IMR-90 (cell line): ENCODE results near the gene SDK1. TPM values are rescaled to one million over a fixed set of nuclear protein-coding genes. Genes with fewer than 3 reads are reported as not detected.

Source experiments
- ATAC-seq: fragments of 200-7000 bp; cut with Tn5 transposase; 2 replicates; pipeline ENCODE4 v1.9.1; 2020; ENCODE audit warnings: low read depth, mild to moderate bottlenecking, moderate library complexity
- BruUV-seq: library from RNA; stranded (reverse); fragments of 400-500 nt; replicated peaks from 2 replicates; lab custom pipeline; 2021; lab: Mats Ljungman, UMichigan
- CTCF ChIA-PET: fragments of 300-600 bp; formaldehyde crosslinking; extraction: SDS; loops from one replicate; lab custom pipeline; 2021; ENCODE audit warnings: antibody characterized with exemption; lab: Yijun Ruan, JAX
- POLR2A ChIA-PET: fragments of 300-600 bp; sonication (Branson Sonifier 250); formaldehyde crosslinking; loops from one replicate; lab custom pipeline; 2022; ENCODE audit warnings: antibody characterized with exemption; ENCODE audit not compliant: unreplicated experiment; lab: Charles Lee
- DNase-seq: peaks from one replicate; pipeline ENCODE4 v3.0.0; 2013
- H2AFZ ChIP-seq: replicated peaks from 2 replicates; pipeline ENCODE3; 2013; ENCODE audit warnings: low read length, mild to moderate bottlenecking; ENCODE audit not compliant: poor library complexity
- H2AK5ac ChIP-seq: 2 replicates; pipeline ENCODE4 v1.6.1; 2013; ENCODE audit warnings: low read depth, low read length, inconsistent platforms
- H2AK9ac ChIP-seq: replicated peaks from 2 replicates; pipeline ENCODE3; 2013; ENCODE audit warnings: mild to moderate bottlenecking, low read depth, low read length, moderate library complexity; ENCODE audit not compliant: poor library complexity
- H2BK120ac ChIP-seq: 2 replicates; pipeline ENCODE4 v1.6.1; 2013; ENCODE audit warnings: low read depth, low read length, inconsistent platforms
- H2BK15ac ChIP-seq: 3 replicates; pipeline ENCODE4 v1.6.1; 2013; ENCODE audit warnings: low read depth, low read length, inconsistent platforms
- H2BK20ac ChIP-seq: 2 replicates; pipeline ENCODE4 v1.6.1; 2013; ENCODE audit warnings: low read depth, mild to moderate bottlenecking, inconsistent platforms, low read length, moderate library complexity
- H2BK5ac ChIP-seq: 2 replicates; pipeline ENCODE4 v1.6.1; 2013; ENCODE audit warnings: mild to moderate bottlenecking, low read depth, low read length, inconsistent platforms; ENCODE audit not compliant: poor library complexity, severe bottlenecking
- H3K14ac ChIP-seq: replicated peaks from 2 replicates; pipeline ENCODE4 v1.6.1; 2013; ENCODE audit warnings: low read depth, low read length, inconsistent platforms
- H3K18ac ChIP-seq: 2 replicates; pipeline ENCODE4 v1.6.1; 2013; ENCODE audit warnings: low read depth, low read length, control low read depth
- H3K23ac ChIP-seq: 2 replicates; pipeline ENCODE4 v1.6.1; 2013; ENCODE audit warnings: low read depth, low read length, inconsistent platforms
- H3K27ac ChIP-seq: 2 replicates; pipeline ENCODE4 v1.5.1; 2013; ENCODE audit warnings: mild to moderate bottlenecking, control low read depth, low read length; ENCODE audit not compliant: insufficient read depth
- H3K27me3 ChIP-seq: 2 replicates; pipeline ENCODE4 v1.6.1; 2013; ENCODE audit warnings: low read length; ENCODE audit not compliant: control insufficient read depth, insufficient read depth
- H3K36me3 ChIP-seq: 2 replicates; pipeline ENCODE4 v1.6.1; 2013; ENCODE audit warnings: low read length, mixed read lengths; ENCODE audit not compliant: control insufficient read depth, insufficient read depth
- H3K4ac ChIP-seq: 2 replicates; pipeline ENCODE4 v1.6.1; 2013; ENCODE audit warnings: low read depth, low read length, inconsistent platforms
- H3K4me1 ChIP-seq: 2 replicates; pipeline ENCODE4 v1.6.1; 2013; ENCODE audit warnings: low read length, mixed read lengths; ENCODE audit not compliant: control insufficient read depth, insufficient read depth
- H3K4me2 ChIP-seq: 2 replicates; pipeline ENCODE4 v1.6.1; 2013; ENCODE audit warnings: low read depth, mild to moderate bottlenecking, control low read depth, low read length, moderate library complexity
- H3K4me3 ChIP-seq: 2 replicates; pipeline ENCODE4 v1.5.1; 2013; ENCODE audit warnings: low read depth, mild to moderate bottlenecking, control low read depth, low read length, moderate library complexity; ENCODE audit not compliant: insufficient read depth
- H3K56ac ChIP-seq: 2 replicates; pipeline ENCODE4 v1.6.1; 2013; ENCODE audit warnings: low read length, inconsistent platforms; ENCODE audit not compliant: insufficient read depth; ENCODE audit errors: extremely low read depth
- H3K79me1 ChIP-seq, 2 experiments: 2 replicates each; pipeline ENCODE4 v1.6.1; 2013; ENCODE audit warnings: low read length in 2 of 2, inconsistent platforms in 1 of 2, low read depth in 1 of 2
- H3K9ac ChIP-seq: 2 replicates; pipeline ENCODE4 v1.6.1; 2013; ENCODE audit warnings: low read depth, low read length, control low read depth
- H3K9me1 ChIP-seq: 2 replicates; pipeline ENCODE4 v1.6.1; 2013; ENCODE audit warnings: low read length, inconsistent platforms; ENCODE audit not compliant: insufficient read depth
- H3K9me3 ChIP-seq: 2 replicates; pipeline ENCODE4 v1.6.1; 2013; ENCODE audit warnings: low read length; ENCODE audit not compliant: control insufficient read depth, insufficient read depth
- H4K20me1 ChIP-seq: 2 replicates; pipeline ENCODE4 v1.6.1; 2013; ENCODE audit warnings: low read length, inconsistent platforms; ENCODE audit not compliant: insufficient read depth
- H4K5ac ChIP-seq: 2 replicates; pipeline ENCODE4 v1.6.1; 2013; ENCODE audit warnings: mild to moderate bottlenecking, low read depth, low read length, control low read depth
- H4K8ac ChIP-seq, 2 experiments: 2 replicates each; pipeline ENCODE4 v1.6.1; 2013; ENCODE audit warnings: low read depth in 2 of 2, low read length in 2 of 2, control low read depth in 1 of 2, inconsistent platforms in 1 of 2
- H4K91ac ChIP-seq: 2 replicates; pipeline ENCODE4 v1.6.1; 2013; ENCODE audit warnings: low read depth, low read length, inconsistent platforms; ENCODE audit not compliant: insufficient read depth
- BHLHE40 ChIP-seq: fragments of 150-350 bp; IDR thresholded peaks from 2 replicates; pipeline ENCODE4 v1.6.1; 2016; ENCODE audit warnings: mild to moderate bottlenecking, low read depth, low read length
- CEBPB ChIP-seq: IDR thresholded peaks from 2 replicates; pipeline ENCODE4 v1.6.1; 2012; ENCODE audit warnings: low read depth, low read length, improper control_type of control experiment
- CHD1 ChIP-seq: IDR thresholded peaks from 2 replicates; pipeline ENCODE4 v1.6.1; 2012; ENCODE audit warnings: low read depth, low read length, improper control_type of control experiment
- CTCF ChIP-seq: conservative IDR thresholded peaks from 2 replicates; pipeline ENCODE4 v1.5.1; 2012; ENCODE audit warnings: mild to moderate bottlenecking, low read depth, low read length, improper control_type of control experiment
- ELK1 ChIP-seq: fragments of 150-350 bp; IDR thresholded peaks from 2 replicates; pipeline ENCODE4 v1.6.1; 2016; ENCODE audit warnings: low read depth, mild to moderate bottlenecking, low read length, moderate library complexity, borderline replicate concordance
- FOS ChIP-seq: fragments of 150-350 bp; IDR thresholded peaks from 2 replicates; pipeline ENCODE4 v1.6.1; 2016; ENCODE audit warnings: low read depth, low read length
- MAFK ChIP-seq: IDR thresholded peaks from 2 replicates; pipeline ENCODE4 v1.6.1; 2012; ENCODE audit warnings: low read depth, low read length, improper control_type of control experiment
- MAZ ChIP-seq: IDR thresholded peaks from 2 replicates; pipeline ENCODE4 v1.6.1; 2012; ENCODE audit warnings: low read depth, mild to moderate bottlenecking, low read length, improper control_type of control experiment, moderate library complexity, borderline replicate concordance
- MXI1 ChIP-seq: IDR thresholded peaks from 2 replicates; pipeline ENCODE4 v1.6.1; 2012; ENCODE audit warnings: low read depth, mild to moderate bottlenecking, low read length, moderate library complexity, borderline replicate concordance
- NFE2L2 ChIP-seq: fragments of 150-350 bp; IDR thresholded peaks from 2 replicates; pipeline ENCODE4 v1.6.1; 2016; ENCODE audit warnings: low read depth, mild to moderate bottlenecking, low read length
- POLR2A ChIP-seq: IDR thresholded peaks from 2 replicates; pipeline ENCODE4 v1.6.1; 2012; ENCODE audit warnings: mild to moderate bottlenecking, low read depth, low read length
- RAD21 ChIP-seq: IDR thresholded peaks from 2 replicates; pipeline ENCODE4 v1.6.1; 2012; ENCODE audit warnings: low read length, improper control_type of control experiment
- RCOR1 ChIP-seq: IDR thresholded peaks from 2 replicates; pipeline ENCODE4 v1.6.1; 2012; ENCODE audit warnings: mild to moderate bottlenecking, low read length, improper control_type of control experiment; ENCODE audit not compliant: insufficient replicate concordance
- RFX5 ChIP-seq: IDR thresholded peaks from 2 replicates; pipeline ENCODE4 v1.8.0; 2012; ENCODE audit warnings: low read depth, mild to moderate bottlenecking, low read length, moderate library complexity
- SMC3 ChIP-seq: fragments of 150-350 bp; IDR thresholded peaks from 2 replicates; pipeline ENCODE4 v1.6.1; 2016; ENCODE audit warnings: low read depth, mild to moderate bottlenecking, antibody characterized with exemption, low read length, moderate library complexity
- whole genome bisulfite sequencing, 2 experiments: methylation state at CpG; one replicate each; pipeline versions ENCODE4 v1.1.5 to v1.1.7; 2013; ENCODE audit warnings: missing lambda C conversion rate in 2 of 2; ENCODE audit not compliant: insufficient read length in 1 of 2; ENCODE audit errors: extremely low coverage in 2 of 2; 5-methylcytosine and 5-hydroxymethylcytosine counted together
- dilution Hi-C: fragments of 300-500 bp; cut with HindIII; formaldehyde crosslinking; loops from one replicate; pipeline ENCODE4 v1.14.3; 2018; ENCODE audit warnings: low sequenced_read_pairs; ENCODE audit not compliant: unreplicated experiment
- in situ Hi-C: fragments of 300-500 bp; cut with MboI; formaldehyde crosslinking; loops from 3 replicates; pipeline ENCODE4 v1.14.3; 2019; ENCODE audit warnings: low sequenced_read_pairs, inconsistent platforms, mixed read lengths
- intact Hi-C: fragments of 100-400 bp; cut with micrococcal nuclease; formaldehyde crosslinking; loops from 2 replicates; pipeline ENCODE4 v1.10.0; 2022
- polyA plus RNA-seq, 3 experiments: library from polyadenylated mRNA; depleted of rRNA; stranded (reverse); fragments of >200 nt; gene quantifications; 2 replicates each; pipeline ENCODE4 v1.2.3, GENCODE V29; 2012; ENCODE audit warnings: low replicate concordance in 1 of 3
- total RNA-seq: library from RNA; depleted of rRNA; stranded (reverse); fragments of >200 nt; gene quantifications from 2 replicates; pipeline ENCODE4 v1.2.3, GENCODE V29; 2012
- TF ChIP-seq, protein P1 (sequence below): fragments of 150-350 bp; IDR thresholded peaks from 2 replicates; pipeline ENCODE4 v1.6.1; 2017; ENCODE audit warnings: mild to moderate bottlenecking, antibody characterized with exemption, low read length, low read depth

Gene SDK1
- total and polyA plus RNA-seq, 2 of the 4 experiments (the other 2 are of a cell fraction), result 1.5 to 1.6 TPM

- no peak for ATAC-seq
- Histone ChIP-seq H3K9me1 (no peaks in the 10 kb centered on the region), H3K9ac (no peak overlapping the region), H2BK20ac (no peak overlapping the region), H4K8ac (no peak overlapping the region), H3K23ac (no peak overlapping the region), H4K5ac (no peak overlapping the region), H2AK9ac (no peak overlapping the region), H3K27me3 (no peaks in the 10 kb centered on the region), H2BK15ac (no peak overlapping the region), H3K4me1 (no peaks in the 10 kb centered on the region), H2AFZ (no peak overlapping the region), H2BK5ac (no peak overlapping the region), H4K91ac (no peak overlapping the region), H3K4me3 (no peak overlapping the region), H2BK120ac (no peak overlapping the region), H3K27ac (no peak overlapping the region), H3K56ac (no peak overlapping the region), H2AK5ac (no peak overlapping the region), H3K79me1 (no peaks in the 10 kb centered on the region), H3K9me3 (peaks cover 27% of the 10 kb centered on the region), H3K14ac (no peak overlapping the region), H3K4ac (no peak overlapping the region), H3K36me3 (no peaks in the 10 kb centered on the region), H3K4me2 (no peak overlapping the region), H3K18ac (no peak overlapping the region), H4K20me1 (no peaks in the 10 kb centered on the region)
- intact Hi-C loops (no loop called here), dilution Hi-C loops (no loop called here), in situ Hi-C loops (no loop called here)
- no TSS peak for BruUV-seq
- CTCF ChIA-PET, result no interaction called here
- DNase-seq, result no peak
- no peak for TF ChIP-seq MAFK
- no peak for TF ChIP-seq BHLHE40
- TF ChIP-seq MAZ, result no peak
- TF ChIP-seq RCOR1, result no peak
- TF ChIP-seq FOS, result no peak
- TF ChIP-seq, protein P1, sequence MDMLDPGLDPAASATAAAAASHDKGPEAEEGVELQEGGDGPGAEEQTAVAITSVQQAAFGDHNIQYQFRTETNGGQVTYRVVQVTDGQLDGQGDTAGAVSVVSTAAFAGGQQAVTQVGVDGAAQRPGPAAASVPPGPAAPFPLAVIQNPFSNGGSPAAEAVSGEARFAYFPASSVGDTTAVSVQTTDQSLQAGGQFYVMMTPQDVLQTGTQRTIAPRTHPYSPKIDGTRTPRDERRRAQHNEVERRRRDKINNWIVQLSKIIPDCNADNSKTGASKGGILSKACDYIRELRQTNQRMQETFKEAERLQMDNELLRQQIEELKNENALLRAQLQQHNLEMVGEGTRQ, result no peak
- TF ChIP-seq CEBPB, result no peak
- no peak for TF ChIP-seq ELK1
- TF ChIP-seq POLR2A, result no peak
- no peak for TF ChIP-seq RAD21
- TF ChIP-seq MXI1, result no peak
- no peak for TF ChIP-seq SMC3
- no peak for TF ChIP-seq CTCF
- no peak for TF ChIP-seq CHD1
- TF ChIP-seq RFX5, result no peak
- no peak for TF ChIP-seq NFE2L2
- WGBS, 2 experiments, result 28% methylated on average over 2 of the region's 10 CpGs; no CpG with 5 or more reads in 1 of the 2 experiments
- POLR2A ChIA-PET, result no interaction called here
These were observed 970.6 kb downstream of the SDK1 start for GRCh38 chr7:4271716-4272015.
